ENCODE results near the gene SLC15A2. TPM values are rescaled to one million over a fixed set of nuclear protein-coding genes. Genes with fewer than 3 reads are reported as not detected.
"Not testable (repeated sequence)": the region's sequence is repeated elsewhere in the genome, so short reads cannot be mapped to it uniquely, and the experiment has no call there.

Gene SLC15A2
- total and polyA plus RNA-seq, 7 donors = 0.46 to 2.1 (median 1.1) TPM

- Histone ChIP-seq H3K27me3 (no peaks in the 10 kb centered on the region), H3K9me3 (no peaks in the 10 kb centered on the region), H3K4me3 (no peak overlapping the region), H3K4me1 (no peaks in the 10 kb centered on the region), H3K27ac (no peak overlapping the region), H3K36me3 (no peaks in the 10 kb centered on the region)
- intact Hi-C loops (cut with DNase I) = no loop called here
- DNase-seq = no peak
- 90 to 96% methylated on average over 19 of the region's 19 CpGs for WGBS, 2 donors
- no peak for TF ChIP-seq EP300 (IDR thresholded peaks at IDR 0.05)
- TF ChIP-seq CTCF (IDR thresholded peaks at IDR 0.05) = no peak
These were observed 24.7 kb downstream of the SLC15A2 start for GRCh38 chr3:121918779-121919483.

- Histone ChIP-seq H3K4me3 (no peak overlapping the region), H3K27me3 (no peaks in the 10 kb centered on the region), H3K4me1 (no peaks in the 10 kb centered on the region), H3K36me3 (no peaks in the 10 kb centered on the region), H3K9me3 (no peaks in the 10 kb centered on the region), H3K27ac (no peak overlapping the region)
- TF ChIP-seq POLR2AphosphoS5 (IDR thresholded peaks at IDR 0.05) = no peak
- no peak for TF ChIP-seq CTCF (IDR thresholded peaks at IDR 0.05)
- no peak for TF ChIP-seq POLR2A (IDR thresholded peaks at IDR 0.05)
- no peak for TF ChIP-seq EP300 (IDR thresholded peaks at IDR 0.05)
- 91 to 94% methylated on average over 3 of the region's 3 CpGs for WGBS, 2 donors
- DNase-seq = no peak
- intact Hi-C loops (cut with DNase I) = no loop called here
These were observed 30.5 kb downstream of the SLC15A2 start for GRCh38 chr3:121924734-121925133.

DNA sequence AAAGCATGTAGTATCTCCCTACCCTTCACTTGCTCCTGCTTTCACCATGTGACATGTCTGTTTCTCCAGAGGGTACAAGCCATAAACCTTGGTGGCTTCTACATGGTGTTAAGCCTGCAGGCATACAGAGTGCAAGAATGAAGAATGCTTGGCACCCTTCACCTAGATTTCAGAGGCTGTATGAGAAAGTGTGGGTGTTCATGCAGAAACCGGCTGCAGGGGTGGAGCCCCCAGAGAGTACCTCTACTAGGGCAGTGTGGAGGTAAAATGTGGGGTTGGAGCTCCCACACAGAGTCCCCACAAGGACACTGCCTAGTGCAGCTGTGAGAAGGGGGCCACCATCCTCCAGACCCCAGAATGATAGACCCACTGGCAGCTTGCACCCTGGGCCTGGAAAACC, 32.2 kb downstream of the SLC15A2 start:
- Histone ChIP-seq H3K4me3 (no peak overlapping the region), H3K9me3 (no peaks in the 10 kb centered on the region), H3K4me1 (no peaks in the 10 kb centered on the region), H3K27ac (no peak overlapping the region), H3K27me3 (no peaks in the 10 kb centered on the region), H3K36me3 (no peaks in the 10 kb centered on the region)
- TF ChIP-seq EP300 (IDR thresholded peaks at IDR 0.05) (no peak), POLR2AphosphoS5 (IDR thresholded peaks at IDR 0.05) (no peak), CTCF (IDR thresholded peaks at IDR 0.05) (no peak), POLR2A (IDR thresholded peaks at IDR 0.05) (no peak)
- intact Hi-C loops (cut with DNase I) = no loop called here
- DNase-seq = no peak
- WGBS, 2 donors = 0 to 100% methylated on average over 1 of the region's 1 CpG

GRCh38 chr3:121938141-121938855, 44.1 kb downstream of the SLC15A2 start:
- WGBS, 2 donors = 36 to 78% methylated on average over 29 of the region's 29 CpGs
- DNase-seq; H3K4me3 ChIP-seq; H3K4me1 ChIP-seq; H3K9me3 ChIP-seq; H3K27me3 ChIP-seq; intact Hi-C loops (cut with DNase I); H3K27ac ChIP-seq; H3K36me3 ChIP-seq: not testable (repeated sequence)

DNA sequence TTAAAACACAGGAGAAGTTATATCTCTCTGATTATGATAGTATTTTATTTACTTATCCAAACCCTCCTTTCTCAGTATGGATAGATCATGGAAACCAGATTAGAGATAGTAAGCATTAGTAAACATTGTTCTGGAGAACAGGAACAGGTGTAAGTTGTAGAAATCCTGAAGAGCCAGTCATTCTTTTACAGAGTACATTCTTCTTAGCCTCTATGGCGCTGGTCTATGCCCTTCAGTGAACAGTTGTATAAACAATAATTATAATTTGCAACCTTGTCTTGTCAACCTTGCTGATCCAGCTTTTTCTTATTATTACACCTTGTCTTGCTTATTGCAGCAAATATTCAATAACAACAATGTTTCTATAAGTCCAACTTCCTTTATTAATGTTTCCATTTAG, 47.4 kb downstream of the SLC15A2 start:
- no peaks in the 10 kb centered on the region for H3K4me1 ChIP-seq
- no peaks in the 10 kb centered on the region for H3K36me3 ChIP-seq
- TF ChIP-seq CTCF (IDR thresholded peaks at IDR 0.05) (no peak), POLR2AphosphoS5 (IDR thresholded peaks at IDR 0.05) (no peak), EP300 (IDR thresholded peaks at IDR 0.05) (no peak), POLR2A (IDR thresholded peaks at IDR 0.05) (no peak)
- H3K4me3 ChIP-seq = no peak overlapping the region
- intact Hi-C loops (cut with DNase I) = no loop called here
- H3K9me3 ChIP-seq = no peaks in the 10 kb centered on the region
- H3K27ac ChIP-seq = no peak overlapping the region
- no peak for DNase-seq
- WGBS, 2 donors = 34 to 71% methylated on average over 1 of the region's 1 CpG
- no peaks in the 10 kb centered on the region for H3K27me3 ChIP-seq

Measured in sigmoid colon (tissue), 7 donors.